Smooth muscle cell (in vitro differentiated cells): Measurements from ENCODE around the gene CRTAP. TPM values are rescaled to one million over a fixed set of nuclear protein-coding genes. Genes with fewer than 3 reads are reported as not detected.

Source experiments
- DNase-seq: peaks from one replicate; lab custom pipeline; 2025; ENCODE audit not compliant: unreplicated experiment; lab: John Stamatoyannopoulos, UW
- H2AFZ ChIP-seq: fragments of 200-600 bp; sonication (generic); 2 replicates; pipeline ENCODE4 v1.6.0; 2016; ENCODE audit warnings: antibody characterized with exemption, low read depth, mild to moderate bottlenecking
- H3F3A ChIP-seq: fragments of 200-600 bp; sonication (generic); 2 replicates; pipeline ENCODE4 v1.6.0; 2017; ENCODE audit warnings: antibody characterized with exemption, low read depth
- H3K27ac ChIP-seq: fragments of 200-600 bp; sonication (generic); 2 replicates; pipeline ENCODE4 v1.5.1; 2016; ENCODE audit warnings: low read depth, mild to moderate bottlenecking
- H3K27me3 ChIP-seq: fragments of 200-600 bp; sonication (generic); 2 replicates; pipeline ENCODE4 v1.6.1; 2016; ENCODE audit warnings: low read depth, mild to moderate bottlenecking
- H3K36me3 ChIP-seq: fragments of 200-600 bp; sonication (generic); 2 replicates; pipeline ENCODE4 v1.5.1; 2016; ENCODE audit warnings: low read depth
- H3K4me1 ChIP-seq: fragments of 200-600 bp; sonication (generic); 2 replicates; pipeline ENCODE4 v1.5.1; 2016; ENCODE audit warnings: low read depth
- H3K4me2 ChIP-seq: fragments of 200-600 bp; sonication (generic); 2 replicates; pipeline ENCODE4 v1.6.0; 2016; ENCODE audit warnings: mild to moderate bottlenecking
- H3K4me3 ChIP-seq: fragments of 200-600 bp; sonication (generic); 2 replicates; pipeline ENCODE4 v1.5.1; 2016; ENCODE audit warnings: mild to moderate bottlenecking
- H3K79me2 ChIP-seq: fragments of 200-600 bp; sonication (generic); 2 replicates; pipeline ENCODE4 v1.6.0; 2016; ENCODE audit warnings: low read depth, mild to moderate bottlenecking
- H3K9ac ChIP-seq: fragments of 200-600 bp; sonication (generic); 2 replicates; pipeline ENCODE4 v1.6.0; 2016; ENCODE audit warnings: low read depth
- H3K9me3 ChIP-seq: fragments of 200-600 bp; sonication (generic); replicated peaks from 2 replicates; pipeline ENCODE4 v1.5.1; 2016; ENCODE audit warnings: low read depth
- H4K20me1 ChIP-seq: fragments of 200-600 bp; sonication (generic); 2 replicates; pipeline ENCODE4 v1.6.0; 2016; ENCODE audit warnings: low read depth
- WGBS: methylation state at CpG from one replicate; pipeline ENCODE4 v1.1.7; 2016; ENCODE audit warnings: low lambda C conversion rate; 5-methylcytosine and 5-hydroxymethylcytosine counted together
- polyA plus RNA-seq: library from polyadenylated mRNA; unstranded; fragments of >200 nt; fragmentation: Nextera tagmentation; extraction: Ambion mirVana; gene quantifications from 2 replicates; pipeline ENCODE4 v1.2.1, GENCODE V29; 2016
- total RNA-seq: library from RNA; depleted of rRNA; stranded (reverse); fragments of >200 nt; gene quantifications from 2 replicates; pipeline ENCODE4 v1.2.3, GENCODE V29; 2014
- TF ChIP-seq, protein P1 (sequence below): fragments of 200-600 bp; sonication (generic); IDR thresholded peaks from 2 replicates; pipeline ENCODE4 v1.5.1; 2017; ENCODE audit warnings: borderline replicate concordance, mild to moderate bottlenecking, antibody characterized with exemption; ENCODE audit not compliant: insufficient read depth, poor library complexity, severe bottlenecking

Gene CRTAP
- total and polyA plus RNA-seq, 2 experiments from 2014 or later, result 195 to 206 TPM

GRCh38 chr3:33083958-33084357 is 29.9 kb upstream of the CRTAP start:
- WGBS, result 55% methylated on average over 2 of the region's 2 CpGs
- no peaks in the 10 kb centered on the region for H3K36me3 ChIP-seq

DNA sequence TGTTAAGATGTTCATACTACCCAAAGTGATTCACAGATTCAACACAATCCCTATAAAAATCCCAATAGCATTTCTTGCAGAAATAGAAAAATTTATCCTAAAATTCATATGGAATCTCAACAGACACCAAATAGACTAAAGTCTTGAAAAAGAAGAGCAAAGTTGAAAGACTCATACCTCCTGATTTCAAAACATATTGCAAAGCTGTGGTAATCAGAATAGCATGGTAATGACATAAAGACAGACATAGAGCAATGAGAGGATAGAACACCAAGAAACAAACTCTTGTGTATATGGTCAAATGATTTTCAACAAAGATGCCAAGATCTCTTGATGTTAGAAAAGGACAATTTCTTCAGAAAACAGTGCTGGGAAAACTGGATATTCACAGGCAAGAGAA is 25.1 kb upstream of the CRTAP start:
- Histone ChIP-seq H4K20me1 (peaks cover 96% of the 10 kb centered on the region), H3K4me1 (peaks cover 3% of the 10 kb centered on the region), H3K27ac (no peak overlapping the region), H3F3A (no peaks in the 10 kb centered on the region), H3K79me2 (peaks cover 66% of the 10 kb centered on the region), H3K4me2 (no peak overlapping the region), H3K9me3 (no peaks in the 10 kb centered on the region), H3K36me3 (no peaks in the 10 kb centered on the region), H3K9ac (no peak overlapping the region), H3K4me3 (no peak overlapping the region), H2AFZ (no peak overlapping the region), H3K27me3 (no peaks in the 10 kb centered on the region)
- no peak for DNase-seq
- TF ChIP-seq, protein P1, sequence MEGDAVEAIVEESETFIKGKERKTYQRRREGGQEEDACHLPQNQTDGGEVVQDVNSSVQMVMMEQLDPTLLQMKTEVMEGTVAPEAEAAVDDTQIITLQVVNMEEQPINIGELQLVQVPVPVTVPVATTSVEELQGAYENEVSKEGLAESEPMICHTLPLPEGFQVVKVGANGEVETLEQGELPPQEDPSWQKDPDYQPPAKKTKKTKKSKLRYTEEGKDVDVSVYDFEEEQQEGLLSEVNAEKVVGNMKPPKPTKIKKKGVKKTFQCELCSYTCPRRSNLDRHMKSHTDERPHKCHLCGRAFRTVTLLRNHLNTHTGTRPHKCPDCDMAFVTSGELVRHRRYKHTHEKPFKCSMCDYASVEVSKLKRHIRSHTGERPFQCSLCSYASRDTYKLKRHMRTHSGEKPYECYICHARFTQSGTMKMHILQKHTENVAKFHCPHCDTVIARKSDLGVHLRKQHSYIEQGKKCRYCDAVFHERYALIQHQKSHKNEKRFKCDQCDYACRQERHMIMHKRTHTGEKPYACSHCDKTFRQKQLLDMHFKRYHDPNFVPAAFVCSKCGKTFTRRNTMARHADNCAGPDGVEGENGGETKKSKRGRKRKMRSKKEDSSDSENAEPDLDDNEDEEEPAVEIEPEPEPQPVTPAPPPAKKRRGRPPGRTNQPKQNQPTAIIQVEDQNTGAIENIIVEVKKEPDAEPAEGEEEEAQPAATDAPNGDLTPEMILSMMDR, result no peak

More at GRCh38 chr3:33083958-33084357, 29.9 kb upstream of the CRTAP start:
- Histone ChIP-seq H3K4me1 (peaks cover 3% of the 10 kb centered on the region), H3K9ac (no peak overlapping the region), H3K27ac (no peak overlapping the region), H3K9me3 (no peaks in the 10 kb centered on the region), H3K4me3 (no peak overlapping the region), H3K27me3 (no peaks in the 10 kb centered on the region), H3K4me2 (no peak overlapping the region), H4K20me1 (peaks cover 81% of the 10 kb centered on the region), H3F3A (no peaks in the 10 kb centered on the region), H3K79me2 (peaks cover 34% of the 10 kb centered on the region), H2AFZ (no peak overlapping the region)
- TF ChIP-seq, protein P1, result no peak
- no peak for DNase-seq

GRCh38 chr3:33089515-33089914 is 24.3 kb upstream of the CRTAP start:
- Histone ChIP-seq H3K79me2 (peaks cover 68% of the 10 kb centered on the region), H3K27ac (no peak overlapping the region), H3K4me3 (no peak overlapping the region), H3K9me3 (no peaks in the 10 kb centered on the region), H3K4me2 (no peak overlapping the region), H3K4me1 (no peaks in the 10 kb centered on the region), H4K20me1 (peaks cover 96% of the 10 kb centered on the region), H3K9ac (no peak overlapping the region), H3F3A (no peaks in the 10 kb centered on the region), H2AFZ (no peak overlapping the region), H3K36me3 (no peaks in the 10 kb centered on the region), H3K27me3 (no peaks in the 10 kb centered on the region)
- 98% methylated on average over 3 of the region's 3 CpGs for WGBS
- DNase-seq, result no peak
- TF ChIP-seq, protein P1, result no peak

DNA sequence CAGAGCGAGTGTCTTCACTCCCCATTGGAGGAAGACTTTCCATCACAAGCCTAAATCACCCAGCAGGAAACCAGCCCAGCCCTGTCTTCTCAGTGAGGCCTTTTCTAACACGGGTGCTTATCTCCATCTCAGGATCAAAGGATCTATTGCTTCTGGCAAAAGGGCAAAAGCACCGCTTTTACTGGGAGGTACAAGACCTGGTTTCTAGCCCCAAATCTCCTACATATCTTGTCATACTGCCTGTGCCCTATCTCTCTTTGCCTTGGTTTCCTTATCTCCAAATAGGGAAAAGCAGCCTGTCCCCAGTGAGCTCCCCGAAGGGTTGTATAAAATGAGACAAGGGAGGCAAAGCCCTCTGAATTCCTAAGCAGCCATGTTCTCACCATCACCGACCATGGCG is 22.1 kb upstream of the CRTAP start:
- DNase-seq, result no peak
- no peaks in the 10 kb centered on the region for H3K27me3 ChIP-seq
- no peak overlapping the region for H3K4me2 ChIP-seq
- H3F3A ChIP-seq, result no peaks in the 10 kb centered on the region
- H3K9me3 ChIP-seq, result no peaks in the 10 kb centered on the region
- peaks cover 91% of the 10 kb centered on the region for H4K20me1 ChIP-seq
- TF ChIP-seq, protein P1, result no peak
- no peak overlapping the region for H3K27ac ChIP-seq
- H3K79me2 ChIP-seq, result peaks cover 69% of the 10 kb centered on the region
- H3K36me3 ChIP-seq, result no peaks in the 10 kb centered on the region
- no peak overlapping the region for H2AFZ ChIP-seq
- H3K9ac ChIP-seq, result no peak overlapping the region
- 58% methylated on average over 6 of the region's 6 CpGs for WGBS
- H3K4me3 ChIP-seq, result no peak overlapping the region
- no peaks in the 10 kb centered on the region for H3K4me1 ChIP-seq
